BJ (cell line): ENCODE data around the gene FSTL1. TPM values are rescaled to one million over a fixed set of nuclear protein-coding genes. Genes with fewer than 3 reads are reported as not detected.

Experiments used
- CTCF ChIA-PET: fragments of 350-600 bp; formaldehyde crosslinking; extraction: SDS; loops from one replicate; lab custom pipeline; 2021; ENCODE audit warnings: antibody characterized with exemption, inconsistent platforms; lab: Yijun Ruan, JAX
- POLR2A ChIA-PET: fragments of 300-600 bp; sonication (Branson Sonifier 250); formaldehyde crosslinking; extraction: SDS; loops from one replicate; lab custom pipeline; 2021; ENCODE audit warnings: antibody characterized with exemption; lab: Charles Lee
- DNase-seq: peaks from one replicate; pipeline ENCODE4 v3.0.0-alpha.2; 2011; ENCODE audit warnings: low read depth
- H3K27me3 ChIP-seq: 2 replicates; pipeline ENCODE4 v1.6.0; 2011; ENCODE audit warnings: low read length; ENCODE audit not compliant: control insufficient read depth, insufficient read depth
- H3K36me3 ChIP-seq: 2 replicates; pipeline ENCODE4 v1.5.1; 2011; ENCODE audit warnings: low read length; ENCODE audit not compliant: control insufficient read depth, insufficient read depth
- H3K4me3 ChIP-seq: 2 replicates; pipeline ENCODE4 v1.5.1; 2011; ENCODE audit warnings: low read depth, mild to moderate bottlenecking, control low read depth, low read length
- polyA plus RNA-seq: library from polyadenylated mRNA; depleted of rRNA; stranded (reverse); fragments of >200 nt; gene quantifications from 2 replicates; pipeline ENCODE4 v1.2.3, GENCODE V29; 2011
- TF ChIP-seq, protein P1 (sequence below): IDR thresholded peaks from 2 replicates; pipeline ENCODE4 v1.5.1; 2011; ENCODE audit warnings: low read depth, mild to moderate bottlenecking, control low read depth, inconsistent platforms, low read length, moderate library complexity; ENCODE audit not compliant: insufficient read depth

FSTL1 gene
- polyA plus RNA-seq, 1 experiment, result 4,020 TPM

DNA sequence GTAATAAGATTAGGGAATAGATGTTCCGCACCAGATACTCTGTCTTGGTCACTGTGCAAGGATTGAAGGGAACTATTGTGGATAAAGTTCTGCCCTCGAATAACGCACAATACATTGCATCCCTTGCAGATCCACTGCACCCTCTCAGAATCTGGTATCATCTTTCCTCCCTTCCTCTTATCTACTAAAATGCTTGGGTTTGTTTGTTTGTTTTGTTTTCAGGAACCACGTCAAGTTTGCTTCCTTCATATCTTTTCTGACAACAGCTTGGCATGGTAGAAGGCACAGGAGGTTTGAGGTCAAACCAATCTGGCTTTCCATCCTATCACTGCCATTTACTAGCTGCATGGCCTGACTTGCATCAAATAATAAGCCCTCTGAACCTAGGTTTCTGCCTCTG is 2.0 kb upstream of the FSTL1 start:
- TF ChIP-seq, protein P1, sequence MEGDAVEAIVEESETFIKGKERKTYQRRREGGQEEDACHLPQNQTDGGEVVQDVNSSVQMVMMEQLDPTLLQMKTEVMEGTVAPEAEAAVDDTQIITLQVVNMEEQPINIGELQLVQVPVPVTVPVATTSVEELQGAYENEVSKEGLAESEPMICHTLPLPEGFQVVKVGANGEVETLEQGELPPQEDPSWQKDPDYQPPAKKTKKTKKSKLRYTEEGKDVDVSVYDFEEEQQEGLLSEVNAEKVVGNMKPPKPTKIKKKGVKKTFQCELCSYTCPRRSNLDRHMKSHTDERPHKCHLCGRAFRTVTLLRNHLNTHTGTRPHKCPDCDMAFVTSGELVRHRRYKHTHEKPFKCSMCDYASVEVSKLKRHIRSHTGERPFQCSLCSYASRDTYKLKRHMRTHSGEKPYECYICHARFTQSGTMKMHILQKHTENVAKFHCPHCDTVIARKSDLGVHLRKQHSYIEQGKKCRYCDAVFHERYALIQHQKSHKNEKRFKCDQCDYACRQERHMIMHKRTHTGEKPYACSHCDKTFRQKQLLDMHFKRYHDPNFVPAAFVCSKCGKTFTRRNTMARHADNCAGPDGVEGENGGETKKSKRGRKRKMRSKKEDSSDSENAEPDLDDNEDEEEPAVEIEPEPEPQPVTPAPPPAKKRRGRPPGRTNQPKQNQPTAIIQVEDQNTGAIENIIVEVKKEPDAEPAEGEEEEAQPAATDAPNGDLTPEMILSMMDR, result no peak
- Histone ChIP-seq H3K27me3 (no peaks in the 10 kb centered on the region), H3K4me3 (no peak overlapping the region), H3K36me3 (0 out of 2 replicates have a peak, but pooled peaks cover 1% of the 10 kb centered on the region)
- ChIA-PET POLR2A (no interaction called here), CTCF (interaction anchor here (1.1 kb wide), 1 partner anchor 35 kb away, joined by 3 read pairs; no protein-coding TSS in a partner anchor)
- DNase-seq, result no peak

DNA sequence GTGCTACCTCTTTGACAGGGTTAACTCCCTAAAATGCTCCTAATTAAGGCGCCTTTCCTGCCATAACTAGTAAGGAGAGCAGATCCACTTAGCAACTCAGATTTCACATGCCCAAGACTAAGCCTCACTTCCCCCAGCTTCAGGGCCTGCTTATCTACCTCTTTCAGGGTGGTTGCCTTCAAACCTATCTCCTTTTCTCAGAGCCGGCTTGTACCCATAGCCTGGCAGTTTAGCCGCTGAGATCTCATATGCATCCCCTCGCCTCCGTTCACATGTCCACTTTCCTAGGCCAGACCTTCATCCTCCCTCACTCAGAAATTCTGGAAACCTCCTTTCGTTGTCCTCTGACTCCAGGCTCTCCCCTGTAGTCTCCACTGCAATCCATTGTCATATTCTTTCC is 1.0 kb upstream of the FSTL1 start:
- Histone ChIP-seq H3K27me3 (no peaks in the 10 kb centered on the region), H3K36me3 (peaks cover 5% of the 10 kb centered on the region), H3K4me3 (peak overlapping the region; percentile 94)
- POLR2A ChIA-PET, result no interaction called here
- no peak for DNase-seq
- TF ChIP-seq, protein P1, result no peak
- CTCF ChIA-PET, result no interaction called here

DNA sequence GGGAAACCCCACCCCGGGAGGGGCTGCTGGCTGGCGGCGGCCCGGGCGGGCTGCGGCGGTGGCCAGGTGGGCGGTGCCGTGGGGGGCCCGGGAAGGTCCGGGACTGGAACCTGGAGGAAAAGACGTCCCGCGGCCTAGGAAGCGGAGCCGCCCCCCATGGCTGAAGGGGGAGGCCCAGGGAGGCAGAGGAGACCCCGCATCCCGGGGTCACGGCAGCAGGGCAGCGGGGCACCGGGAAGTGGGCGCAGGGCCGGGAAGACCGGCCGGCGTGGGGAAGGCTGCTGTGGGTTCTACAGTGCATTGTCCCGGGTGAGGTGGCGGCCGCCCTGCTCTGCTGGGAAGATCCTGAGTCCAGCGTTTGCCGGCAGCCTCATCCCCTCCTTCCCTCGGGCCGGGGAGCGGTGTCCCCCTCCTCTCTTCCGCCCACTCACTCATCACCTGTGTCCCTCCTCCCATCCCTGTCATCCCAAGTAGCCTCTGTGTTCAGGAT is 525 bp upstream of the FSTL1 start:
- CTCF ChIA-PET, result interaction anchor here (0.6 to 2.2 kb wide), 4 partner anchors 12 to 107 kb away, joined by 3 to 6 read pairs (median 3); no protein-coding TSS in a partner anchor
- DNase-seq, result no peak
- TF ChIP-seq, protein P1, result no peak
- POLR2A ChIA-PET, result interaction anchor here (0.6 to 0.9 kb wide), 2 partner anchors 15 to 103 kb away, joined by 3 to 4 read pairs; no protein-coding TSS in a partner anchor
- Histone ChIP-seq H3K36me3 (peaks cover 5% of the 10 kb centered on the region), H3K27me3 (no peaks in the 10 kb centered on the region), H3K4me3 (peak overlapping the region; percentile 94)

DNA sequence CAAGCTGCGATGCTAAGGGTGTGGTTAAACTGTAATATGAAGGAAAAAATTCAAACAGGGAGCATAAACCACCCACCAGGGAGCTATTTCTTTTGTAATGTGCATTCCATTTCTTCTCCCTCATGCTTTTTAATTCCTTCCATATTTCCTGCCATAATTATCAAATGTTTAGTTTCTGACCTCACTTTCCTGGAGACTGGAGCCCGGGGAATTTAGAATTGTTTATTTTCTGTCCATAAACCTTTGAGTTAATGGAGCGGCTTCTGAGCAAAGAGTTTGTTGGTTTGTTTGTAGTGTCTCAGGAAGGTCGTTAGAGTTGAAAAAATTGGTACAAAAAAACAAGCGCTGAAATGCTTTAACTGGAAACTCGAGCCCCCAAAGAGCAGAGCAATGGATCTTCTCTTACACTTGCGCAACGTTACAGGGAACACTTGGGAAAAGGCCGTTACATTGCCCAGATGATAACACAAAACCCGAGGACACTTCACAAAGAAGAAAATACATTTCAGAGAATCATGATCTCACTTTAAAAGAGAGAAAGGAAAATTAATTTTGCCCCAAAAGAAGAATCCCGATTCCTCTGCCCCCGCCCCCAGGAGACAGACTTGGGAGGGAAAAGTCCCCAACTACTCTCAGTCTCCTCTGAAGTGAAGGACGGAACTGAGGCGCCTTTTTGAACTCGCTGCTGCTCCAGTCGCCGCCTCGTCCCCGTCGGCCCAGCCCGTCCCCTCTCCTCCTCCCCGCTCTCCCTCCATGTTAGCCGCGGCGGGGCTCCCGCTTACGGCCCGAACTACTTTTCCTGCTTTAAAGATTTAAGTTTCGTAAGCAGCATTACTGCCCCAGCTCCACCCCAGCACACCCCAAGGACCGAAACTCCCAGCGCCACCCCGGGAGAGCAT is 842 bp downstream of the FSTL1 start:
- Histone ChIP-seq H3K36me3 (peaks cover 5% of the 10 kb centered on the region), H3K27me3 (no peaks in the 10 kb centered on the region), H3K4me3 (peak overlapping the region; percentile 94)
- TF ChIP-seq, protein P1, result no peak
- CTCF ChIA-PET, result interaction anchor here (0.9 to 2.2 kb wide), 7 partner anchors 10 to 109 kb away, joined by 3 to 10 read pairs (median 3); no protein-coding TSS in a partner anchor
- POLR2A ChIA-PET, result interaction anchor here (0.5 to 1.8 kb wide), 6 partner anchors 10 to 101 kb away, joined by 3 to 14 read pairs (median 4); no protein-coding TSS in a partner anchor
- DNase-seq, result peak; percentile 79

DNA sequence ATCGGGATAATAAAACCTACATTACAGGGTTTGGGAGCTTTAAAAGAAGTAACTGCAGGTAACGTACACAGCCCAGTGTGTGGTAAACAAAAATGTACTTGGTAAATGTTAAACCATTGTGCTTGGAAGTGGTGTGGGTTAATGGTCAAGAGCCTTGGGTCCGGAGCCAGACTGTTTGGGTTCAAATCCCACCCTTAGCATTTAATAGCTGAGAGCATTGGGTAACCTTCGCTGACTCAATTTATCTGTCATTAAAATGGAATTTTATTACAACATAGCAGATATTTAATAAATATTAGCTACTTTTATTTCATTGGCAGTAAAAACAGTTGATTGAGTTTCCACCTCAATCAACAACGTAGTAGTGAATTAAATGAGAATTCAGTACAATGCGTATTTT is 1.5 kb downstream of the FSTL1 start:
- no peaks in the 10 kb centered on the region for H3K27me3 ChIP-seq
- TF ChIP-seq, protein P1, result no peak
- DNase-seq, result no peak
- peaks cover 5% of the 10 kb centered on the region for H3K36me3 ChIP-seq
- CTCF ChIA-PET, result interaction anchor here (1.2 to 2.2 kb wide), 6 partner anchors 11 to 109 kb away, joined by 3 to 10 read pairs (median 4); no protein-coding TSS in a partner anchor
- POLR2A ChIA-PET, result interaction anchor here (0.6 to 1.8 kb wide), 5 partner anchors 9 to 50 kb away, joined by 3 to 14 read pairs (median 5); no protein-coding TSS in a partner anchor
- peak overlapping the region; percentile 94 for H3K4me3 ChIP-seq
